H9 (cell line): Measurements from ENCODE around the gene TRIM17. TPM values are rescaled to one million over a fixed set of nuclear protein-coding genes. Genes with fewer than 3 reads are reported as not detected.

Experiments
- DNase-seq: peaks from one replicate; pipeline ENCODE4 v3.0.0-alpha.2; 2017
- H2AFZ ChIP-seq: one replicate; pipeline ENCODE4 v1.6.1; 2013; ENCODE audit warnings: mild to moderate bottlenecking, low read length, control low read depth, moderate library complexity
- H2AK5ac ChIP-seq: 2 replicates; pipeline ENCODE4 v1.6.1; 2013; ENCODE audit warnings: low read length, control low read depth, mixed read lengths; ENCODE audit not compliant: insufficient read length
- H2BK120ac ChIP-seq: one replicate; pipeline ENCODE4 v1.6.1; 2013; ENCODE audit warnings: low read depth, mild to moderate bottlenecking, low read length, control low read depth, inconsistent platforms; ENCODE audit not compliant: poor library complexity, severe bottlenecking
- H2BK12ac ChIP-seq: 2 replicates; pipeline ENCODE4 v1.6.1; 2013; ENCODE audit warnings: low read length, control low read depth, mixed read lengths, low read depth; ENCODE audit not compliant: insufficient read length
- H2BK15ac ChIP-seq: 2 replicates; pipeline ENCODE4 v1.6.1; 2013; ENCODE audit warnings: low read depth, low read length, control low read depth
- H2BK20ac ChIP-seq: one replicate; pipeline ENCODE4 v1.6.1; 2013; ENCODE audit warnings: low read depth, mild to moderate bottlenecking, low read length, control low read depth, inconsistent platforms; ENCODE audit not compliant: poor library complexity, severe bottlenecking
- H2BK5ac ChIP-seq: 2 replicates; pipeline ENCODE4 v1.6.1; 2013; ENCODE audit warnings: low read length, control low read depth, mixed read lengths; ENCODE audit not compliant: insufficient read length
- H3K14ac ChIP-seq: 2 replicates; pipeline ENCODE4 v1.6.1; 2013; ENCODE audit warnings: low read length, control low read depth; ENCODE audit not compliant: insufficient read depth
- H3K18ac ChIP-seq: 2 replicates; pipeline ENCODE4 v1.6.1; 2013; ENCODE audit warnings: low read depth, mild to moderate bottlenecking, mixed read lengths, low read length, control low read depth; ENCODE audit not compliant: insufficient read length
- H3K23ac ChIP-seq: 2 replicates; pipeline ENCODE4 v1.6.1; 2013; ENCODE audit warnings: low read length, control low read depth, mixed read lengths, low read depth; ENCODE audit not compliant: insufficient read length
- H3K23me2 ChIP-seq: 2 replicates; pipeline ENCODE4 v1.6.1; 2013; ENCODE audit warnings: low read depth, mild to moderate bottlenecking, mixed read lengths, low read length, control low read depth; ENCODE audit not compliant: insufficient read length, poor library complexity, severe bottlenecking
- H3K27ac ChIP-seq: 2 replicates; pipeline ENCODE4 v1.5.1; 2013; ENCODE audit warnings: low read length, control low read depth, mixed read lengths, low read depth; ENCODE audit not compliant: insufficient read length
- H3K27me3 ChIP-seq: 2 replicates; pipeline ENCODE4 v1.6.1; 2013; ENCODE audit warnings: low read length, control low read depth, inconsistent platforms; ENCODE audit not compliant: insufficient read depth
- H3K4ac ChIP-seq: 2 replicates; pipeline ENCODE4 v1.6.1; 2013; ENCODE audit warnings: low read depth, mild to moderate bottlenecking, control low read depth, inconsistent platforms, low read length, moderate library complexity
- H3K4me1 ChIP-seq: 2 replicates; pipeline ENCODE4 v1.6.1; 2013; ENCODE audit warnings: low read length, control low read depth, inconsistent platforms; ENCODE audit not compliant: insufficient read depth
- H3K4me2 ChIP-seq: 2 replicates; pipeline ENCODE4 v1.6.1; 2013; ENCODE audit warnings: low read length, control low read depth, mixed read lengths; ENCODE audit not compliant: insufficient read length, insufficient read depth
- H3K56ac ChIP-seq: 2 replicates; pipeline ENCODE4 v1.6.1; 2013; ENCODE audit warnings: low read depth, mild to moderate bottlenecking, mixed read lengths, low read length, control low read depth; ENCODE audit not compliant: insufficient read length
- H3K79me1 ChIP-seq: 2 replicates; pipeline ENCODE4 v1.6.1; 2013; ENCODE audit warnings: low read depth, mild to moderate bottlenecking, moderate library complexity, low read length, control low read depth, inconsistent platforms; ENCODE audit not compliant: insufficient read depth, poor library complexity, severe bottlenecking
- H3K79me2 ChIP-seq: 2 replicates; pipeline ENCODE4 v1.6.1; 2013; ENCODE audit warnings: low read length, control low read depth, inconsistent platforms; ENCODE audit not compliant: insufficient read depth
- H3K9ac ChIP-seq: 2 replicates; pipeline ENCODE4 v1.6.1; 2013; ENCODE audit warnings: low read length, control low read depth, mixed read lengths; ENCODE audit not compliant: insufficient read length; ENCODE audit errors: extremely low read depth
- H3K9me3 ChIP-seq: one replicate; pipeline ENCODE4 v1.6.1; 2013; ENCODE audit warnings: low read depth, low read length, inconsistent platforms; ENCODE audit not compliant: control insufficient read depth
- H3T11ph ChIP-seq: one replicate; pipeline ENCODE4 v1.6.1; 2013; ENCODE audit warnings: mild to moderate bottlenecking, low read length, control low read depth, inconsistent platforms
- H4K20me1 ChIP-seq: one replicate; pipeline ENCODE4 v1.6.1; 2013; ENCODE audit not compliant: control insufficient read depth, insufficient read length, insufficient read depth
- H4K5ac ChIP-seq: 2 replicates; pipeline ENCODE4 v1.6.1; 2013; ENCODE audit warnings: low read depth, mild to moderate bottlenecking, mixed read lengths, low read length, control low read depth; ENCODE audit not compliant: insufficient read length
- H4K8ac ChIP-seq: replicated peaks from 2 replicates; pipeline ENCODE4 v1.6.1; 2013; ENCODE audit warnings: low read length, control low read depth, mixed read lengths, low read depth; ENCODE audit not compliant: insufficient read length
- H4K91ac ChIP-seq: 2 replicates; pipeline ENCODE4 v1.6.1; 2013; ENCODE audit warnings: low read depth, mild to moderate bottlenecking, moderate library complexity, mixed read lengths, low read length, control low read depth; ENCODE audit not compliant: insufficient read length
- H3K27ac Mint-ChIP-seq, 3 experiments: 2 replicates in 2 of 3; 3 replicates in 1 of 3; pipeline ENCODE4 v1.8.0; 2020 to 2021; ENCODE audit warnings: mixed read lengths in 3 of 3, mild to moderate bottlenecking in 1 of 3, moderate library complexity in 1 of 3
- H3K27me3 Mint-ChIP-seq: 2 replicates; pipeline ENCODE4 v1.8.0; 2021; ENCODE audit warnings: low read depth, mild to moderate bottlenecking, moderate library complexity, mixed read lengths
- H3K36me3 Mint-ChIP-seq, 3 experiments: 2 replicates in 2 of 3; 3 replicates in 1 of 3; pipeline ENCODE4 v1.8.0; 2020 to 2021; ENCODE audit warnings: low read depth in 3 of 3, mixed read lengths in 3 of 3; ENCODE audit not compliant: insufficient read depth in 1 of 3
- H3K4me1 Mint-ChIP-seq, 2 experiments: 2 replicates each; pipeline ENCODE4 v1.8.0; 2020; ENCODE audit warnings: mixed read lengths in 2 of 2
- H3K4me3 Mint-ChIP-seq, 2 experiments: 2 replicates in 1 of 2; 3 replicates in 1 of 2; pipeline ENCODE4 v1.8.0; 2020 to 2021; ENCODE audit warnings: mild to moderate bottlenecking in 2 of 2, mixed read lengths in 2 of 2, moderate library complexity in 1 of 2
- H3K9me3 Mint-ChIP-seq, 2 experiments: 2 replicates in 1 of 2; 3 replicates in 1 of 2; pipeline ENCODE4 v1.8.0; 2020; ENCODE audit warnings: mild to moderate bottlenecking in 2 of 2, mixed read lengths in 2 of 2, moderate library complexity in 1 of 2
- WGBS: extraction: QIAGEN DNeasy Blood & Tissue Kit; methylation state at CpG from one replicate; pipeline ENCODE4 v1.1.7; 2013; ENCODE audit warnings: missing lambda C conversion rate, low lambda C conversion rate, mixed read lengths; ENCODE audit not compliant: insufficient read length; ENCODE audit errors: extremely low coverage; 5-methylcytosine and 5-hydroxymethylcytosine counted together
- total RNA-seq: library from RNA; stranded (reverse); gene quantifications from 2 replicates; pipeline ENCODE4 v1.2.1, GENCODE V29; 2021
- TF ChIP-seq, protein P1 (sequence below): fragments of 200-600 bp; sonication (generic); conservative IDR thresholded peaks from 3 replicates; pipeline ENCODE4 v1.8.0; 2021; ENCODE audit warnings: antibody characterized with exemption, mild to moderate bottlenecking

The TRIM17 gene
- total RNA-seq, 1 experiment from 2014 or later: 2.8 TPM

DNA sequence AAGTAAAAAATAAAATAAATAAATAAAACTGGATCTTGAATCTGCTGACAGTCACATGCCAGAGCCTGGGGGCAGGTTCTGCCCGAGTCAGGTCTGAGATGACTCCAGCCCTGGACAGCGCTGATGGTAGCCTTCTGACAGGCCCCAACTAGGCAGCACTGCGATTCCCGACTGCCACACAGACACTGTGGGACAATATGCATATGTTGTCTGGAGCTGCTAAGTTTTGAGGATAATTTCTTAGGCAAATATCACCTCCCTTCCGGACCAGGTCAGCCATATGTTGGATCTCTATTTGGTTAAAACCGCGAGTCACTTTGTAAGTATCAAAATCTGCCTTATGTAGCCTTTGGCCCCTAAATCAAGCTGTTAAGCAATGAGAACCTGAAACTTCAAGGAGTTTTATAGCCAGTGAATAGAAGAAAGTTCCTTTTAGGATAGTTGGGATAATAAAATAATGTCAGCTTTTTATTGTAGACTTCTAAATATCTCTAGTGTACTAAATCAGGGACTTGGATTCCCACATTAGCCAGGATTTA lies 20.8 kb upstream of the TRIM17 start:
- H3K27me3 Mint-ChIP-seq: peaks cover 99% of the 10 kb centered on the region
- no peak overlapping the region for H2AFZ ChIP-seq
- no peak overlapping the region for H3K4ac ChIP-seq
- peaks cover 17% of the 10 kb centered on the region for H3K27me3 ChIP-seq
- H3K14ac ChIP-seq: no peak overlapping the region
- no peak overlapping the region for H2BK15ac ChIP-seq
- no peak overlapping the region for H3K4me3 Mint-ChIP-seq
- no peak overlapping the region for H2BK20ac ChIP-seq
- H3K79me1 ChIP-seq: no peaks in the 10 kb centered on the region
- no peak overlapping the region for H4K91ac ChIP-seq
- TF ChIP-seq, protein P1, sequence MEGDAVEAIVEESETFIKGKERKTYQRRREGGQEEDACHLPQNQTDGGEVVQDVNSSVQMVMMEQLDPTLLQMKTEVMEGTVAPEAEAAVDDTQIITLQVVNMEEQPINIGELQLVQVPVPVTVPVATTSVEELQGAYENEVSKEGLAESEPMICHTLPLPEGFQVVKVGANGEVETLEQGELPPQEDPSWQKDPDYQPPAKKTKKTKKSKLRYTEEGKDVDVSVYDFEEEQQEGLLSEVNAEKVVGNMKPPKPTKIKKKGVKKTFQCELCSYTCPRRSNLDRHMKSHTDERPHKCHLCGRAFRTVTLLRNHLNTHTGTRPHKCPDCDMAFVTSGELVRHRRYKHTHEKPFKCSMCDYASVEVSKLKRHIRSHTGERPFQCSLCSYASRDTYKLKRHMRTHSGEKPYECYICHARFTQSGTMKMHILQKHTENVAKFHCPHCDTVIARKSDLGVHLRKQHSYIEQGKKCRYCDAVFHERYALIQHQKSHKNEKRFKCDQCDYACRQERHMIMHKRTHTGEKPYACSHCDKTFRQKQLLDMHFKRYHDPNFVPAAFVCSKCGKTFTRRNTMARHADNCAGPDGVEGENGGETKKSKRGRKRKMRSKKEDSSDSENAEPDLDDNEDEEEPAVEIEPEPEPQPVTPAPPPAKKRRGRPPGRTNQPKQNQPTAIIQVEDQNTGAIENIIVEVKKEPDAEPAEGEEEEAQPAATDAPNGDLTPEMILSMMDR: no peak
- H3K27ac Mint-ChIP-seq: no peak overlapping the region
- no peak overlapping the region for H3K23ac ChIP-seq
- H3K56ac ChIP-seq: no peak overlapping the region
- H3K4me2 ChIP-seq: no peak overlapping the region
- no peak overlapping the region for H2BK120ac ChIP-seq
- H3K4me1 ChIP-seq: no peaks in the 10 kb centered on the region; the same call in 1 of the 2 replicates
- H4K8ac ChIP-seq: no peak overlapping the region
- H3K4me1 Mint-ChIP-seq: peaks cover 14 to 22% of the 10 kb centered on the region in 2 experiments
- H3K79me2 ChIP-seq: no peaks in the 10 kb centered on the region
- no peak overlapping the region for H2AK5ac ChIP-seq
- no peak overlapping the region for H4K5ac ChIP-seq
- H2BK12ac ChIP-seq: no peak overlapping the region
- no peaks in the 10 kb centered on the region for H3K9me3 ChIP-seq
- no peaks in the 10 kb centered on the region for H3K36me3 Mint-ChIP-seq
- no peaks in the 10 kb centered on the region for H3K23me2 ChIP-seq
- H2BK5ac ChIP-seq: no peak overlapping the region
- no peak for DNase-seq
- no peak overlapping the region for H3K18ac ChIP-seq
- H4K20me1 ChIP-seq: no peaks in the 10 kb centered on the region
- no peak overlapping the region for H3K9ac ChIP-seq
- WGBS: no CpG with 5 or more reads among the region's 7 CpGs
- no peak overlapping the region for H3K27ac ChIP-seq
- H3T11ph ChIP-seq: no peak overlapping the region
- H3K9me3 Mint-ChIP-seq: no peaks in the 10 kb centered on the region
